Omental fat pad (tissue), 4 donors: ENCODE measurements around the gene ADGRF4. TPM values are rescaled to one million over a fixed set of nuclear protein-coding genes. Genes with fewer than 3 reads are reported as not detected.

Experiments
- ATAC-seq: fragments of 150-250 bp; one replicate; pipeline ENCODE4 v1.9.1; 2016; ENCODE audit warnings: mild to moderate bottlenecking, moderate library complexity; ENCODE audit not compliant: low FRiP score
- DNase-seq: peaks from one replicate; pipeline ENCODE4 v3.0.0-alpha.2; 2019; ENCODE audit warnings: low spot score
- total RNA-seq, 4 donors: library from RNA; depleted of rRNA; stranded (reverse); fragments of >200 nt; gene quantifications; one replicate each; pipeline ENCODE4 v1.1.0, GENCODE V29; 2016
- TF ChIP-seq, protein P1 (sequence below), 3 donors: fragments of 450-650 bp; IDR thresholded peaks; one replicate each; pipeline ENCODE4 v1.5.1; 2016 to 2017; ENCODE audit warnings: antibody characterized with exemption in 3 of 3, mild to moderate bottlenecking in 3 of 3, moderate library complexity in 2 of 3

ADGRF4 gene
- total RNA-seq, 4 donors from 2014 or later, result 0.19 to 0.48 TPM; not detected in 2

DNA sequence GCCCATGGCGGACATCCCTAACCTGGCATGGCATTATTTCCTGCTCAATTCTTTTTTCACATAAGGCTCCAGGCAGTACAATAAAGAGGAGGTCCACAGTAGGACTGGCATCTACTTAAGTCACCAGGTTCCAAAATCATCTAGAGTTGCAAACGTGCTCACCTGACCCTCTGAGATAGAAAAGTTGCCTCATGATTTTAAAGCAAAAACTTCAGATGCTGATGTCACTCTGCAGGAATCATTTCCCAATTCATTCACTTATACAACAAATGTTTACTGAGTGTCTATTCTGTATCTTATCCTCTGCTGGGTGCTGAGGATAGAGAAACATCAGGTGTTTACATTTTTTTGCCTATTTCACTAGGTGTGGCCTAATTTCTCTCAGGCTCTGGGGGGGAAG, 2.2 kb downstream of the ADGRF4 start:
- TF ChIP-seq, protein P1, sequence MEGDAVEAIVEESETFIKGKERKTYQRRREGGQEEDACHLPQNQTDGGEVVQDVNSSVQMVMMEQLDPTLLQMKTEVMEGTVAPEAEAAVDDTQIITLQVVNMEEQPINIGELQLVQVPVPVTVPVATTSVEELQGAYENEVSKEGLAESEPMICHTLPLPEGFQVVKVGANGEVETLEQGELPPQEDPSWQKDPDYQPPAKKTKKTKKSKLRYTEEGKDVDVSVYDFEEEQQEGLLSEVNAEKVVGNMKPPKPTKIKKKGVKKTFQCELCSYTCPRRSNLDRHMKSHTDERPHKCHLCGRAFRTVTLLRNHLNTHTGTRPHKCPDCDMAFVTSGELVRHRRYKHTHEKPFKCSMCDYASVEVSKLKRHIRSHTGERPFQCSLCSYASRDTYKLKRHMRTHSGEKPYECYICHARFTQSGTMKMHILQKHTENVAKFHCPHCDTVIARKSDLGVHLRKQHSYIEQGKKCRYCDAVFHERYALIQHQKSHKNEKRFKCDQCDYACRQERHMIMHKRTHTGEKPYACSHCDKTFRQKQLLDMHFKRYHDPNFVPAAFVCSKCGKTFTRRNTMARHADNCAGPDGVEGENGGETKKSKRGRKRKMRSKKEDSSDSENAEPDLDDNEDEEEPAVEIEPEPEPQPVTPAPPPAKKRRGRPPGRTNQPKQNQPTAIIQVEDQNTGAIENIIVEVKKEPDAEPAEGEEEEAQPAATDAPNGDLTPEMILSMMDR (IDR thresholded peaks at IDR 0.05), result no peak
- DNase-seq (no peak), ATAC-seq (no peak)

DNA sequence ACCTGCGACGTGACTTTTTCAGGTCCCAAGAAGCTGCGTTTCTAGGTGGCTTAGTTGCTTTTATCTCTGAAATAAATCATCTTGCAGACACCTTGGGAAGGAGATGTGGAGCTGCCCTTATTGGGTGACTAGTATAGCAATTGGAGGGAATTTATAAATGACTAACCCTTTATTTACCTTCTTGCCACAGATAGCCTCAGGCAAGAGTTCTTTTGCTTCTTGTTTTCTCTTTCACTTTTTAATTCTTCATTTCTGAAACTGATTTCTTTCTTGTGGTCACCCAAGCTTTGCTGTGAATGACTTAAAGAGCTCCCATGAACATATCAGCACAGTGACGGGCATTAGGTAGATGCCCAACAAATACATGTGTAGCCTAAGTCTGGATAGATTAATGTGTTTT, 3.0 kb downstream of the ADGRF4 start:
- DNase-seq (no peak), ATAC-seq (no peak)
- TF ChIP-seq, protein P1 (IDR thresholded peaks at IDR 0.05), result no peak

GRCh38 chr6:47709160-47709559, 10.8 kb downstream of the ADGRF4 start:
- TF ChIP-seq, protein P1 (IDR thresholded peaks at IDR 0.05), result no peak
- DNase-seq, result no peak
- ATAC-seq, result no peak

- ATAC-seq (no peak), DNase-seq (no peak)
- TF ChIP-seq, protein P1 (IDR thresholded peaks at IDR 0.05), result no peak
Measured at GRCh38 chr6:47710295-47710694, 11.9 kb downstream of the ADGRF4 start.

- DNase-seq, result no peak
- TF ChIP-seq, protein P1 (IDR thresholded peaks at IDR 0.05), result no peak
- ATAC-seq, result no peak
Measured at GRCh38 chr6:47713200-47713599, 14.8 kb downstream of the ADGRF4 start.

DNA sequence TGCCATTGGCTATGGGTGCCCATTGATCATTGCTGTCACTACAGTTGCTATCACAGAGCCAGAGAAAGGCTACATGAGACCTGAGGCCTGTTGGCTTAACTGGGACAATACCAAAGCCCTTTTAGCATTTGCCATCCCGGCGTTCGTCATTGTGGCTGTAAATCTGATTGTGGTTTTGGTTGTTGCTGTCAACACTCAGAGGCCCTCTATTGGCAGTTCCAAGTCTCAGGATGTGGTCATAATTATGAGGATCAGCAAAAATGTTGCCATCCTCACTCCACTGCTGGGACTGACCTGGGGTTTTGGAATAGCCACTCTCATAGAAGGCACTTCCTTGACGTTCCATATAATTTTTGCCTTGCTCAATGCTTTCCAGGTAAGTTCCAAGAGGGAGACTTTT, 16.4 kb downstream of the ADGRF4 start:
- TF ChIP-seq, protein P1 (IDR thresholded peaks at IDR 0.05), result no peak
- ATAC-seq (no peak), DNase-seq (no peak)

- TF ChIP-seq, protein P1 (IDR thresholded peaks at IDR 0.05), result no peak
- ATAC-seq (no peak), DNase-seq (no peak)
Measured at GRCh38 chr6:47715782-47716181, 17.4 kb downstream of the ADGRF4 start.
